ENCODE data around the gene PAX5. TPM values are rescaled to one million over a fixed set of nuclear protein-coding genes. Genes with fewer than 3 reads are reported as not detected.

Gene PAX5
- total and polyA plus RNA-seq, 2 of the 13 experiments (the other 11 are each of a cell fraction or from before 2014, with no cell fraction given): not detected

DNA sequence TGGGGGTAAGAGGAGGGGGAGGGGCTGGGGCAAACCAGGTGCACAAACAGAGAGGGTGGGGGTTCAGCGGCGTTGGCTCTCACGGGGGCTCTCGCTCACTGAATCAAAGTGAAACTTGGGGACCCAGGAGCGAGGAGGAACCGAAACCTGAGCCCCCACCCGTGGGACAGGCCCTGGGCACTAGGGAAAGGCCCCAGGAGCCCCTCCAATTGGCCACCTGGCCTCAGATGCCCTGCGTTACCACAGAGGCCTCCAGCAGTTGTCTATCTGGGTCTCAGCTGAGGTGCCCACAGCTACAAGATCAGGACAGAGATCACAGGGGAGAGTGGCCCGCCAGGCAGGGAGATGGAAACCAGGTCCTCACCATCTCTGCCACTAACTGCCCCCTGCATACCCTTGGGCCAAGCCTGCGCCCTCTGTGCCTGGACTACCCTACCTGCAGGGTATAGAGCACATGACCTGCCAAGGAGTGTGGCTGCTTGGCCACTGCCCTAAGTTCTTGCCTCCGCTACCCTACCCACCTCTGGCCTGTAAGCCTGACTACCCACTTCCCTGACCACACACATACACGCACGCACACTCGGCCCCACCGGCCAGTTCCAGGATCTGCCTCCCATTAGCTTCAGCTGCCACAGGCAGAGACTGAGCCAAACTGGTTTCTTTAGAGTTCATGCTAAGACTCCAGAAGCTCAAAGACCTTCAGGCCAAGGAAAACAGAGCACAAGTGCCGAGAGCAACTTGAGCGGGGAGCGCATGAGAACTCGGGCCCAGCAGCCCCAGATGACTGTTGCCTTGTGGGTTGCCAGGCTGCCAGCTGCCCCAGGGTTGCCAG, 39.9 kb downstream of the PAX5 start:
- Histone ChIP-seq H2AFZ (ENCODE audit: low read length) (no peak overlapping the region), H4K20me1 (ENCODE audit: insufficient read depth, low read length) (no peaks in the 10 kb centered on the region), H3K9ac (ENCODE audit: insufficient read depth, low read depth, low read length) (no peak overlapping the region), H3K27me3 (ENCODE audit: control insufficient read depth in 1 of 2, insufficient read depth in 2 of 2, low read length in 2 of 2) (peaks cover 0 to 17% of the 10 kb centered on the region in 2 experiments; a peak in 3 of 5 replicates), H3K4me3 (replicated peaks in 1 of 3; ENCODE audit: insufficient read depth in 1 of 3, low read depth in 2 of 3, low read length in 3 of 3) (no peak overlapping the region), H3K27ac (ENCODE audit: extremely low read length, insufficient read depth, low read length) (no peak overlapping the region), H3K36me3 (replicated peaks in 1 of 2; ENCODE audit: control insufficient read depth in 1 of 2, insufficient read depth in 2 of 2, low read length in 2 of 2) (no peaks in the 10 kb centered on the region), H3K4me1 (ENCODE audit: insufficient read depth, low read length) (0 out of 2 replicates have a peak, but pooled peaks cover 5% of the 10 kb centered on the region), H3K4me2 (ENCODE audit: low read depth, low read length) (no peak overlapping the region), H3K79me2 (ENCODE audit: insufficient read depth, low read length) (no peaks in the 10 kb centered on the region), H3K9me3 (ENCODE audit: low read length) (peaks cover 10% of the 10 kb centered on the region)
- 46% methylated on average over 14 of the region's 19 CpGs for WGBS (ENCODE audit: low lambda C conversion rate)
- ChIA-PET CTCF (ENCODE audit: low intra/inter-chr PET ratio, low total read pairs) (no interaction called here), POLR2A (no interaction called here)
- no peak for DNase-seq (ENCODE audit: low spot score)
- in situ Hi-C loops (cut with HindIII; ENCODE audit: extremely low pct_ligation_motif_present, low pct_unique_long_range_greater_than_20kb) (loop anchor here (10.0 kb wide), 1 partner anchor 271 kb away; no protein-coding TSS in a partner anchor), intact Hi-C loops (cut with micrococcal nuclease; ENCODE audit: unreplicated experiment) (loop anchor here (5.0 kb wide), 1 partner anchor 122 kb away; no protein-coding TSS in a partner anchor)
- TF ChIP-seq JUN (CRISPR knock-in tag; IDR thresholded peaks at IDR 0.05) (no peak), SPEN (CRISPR knock-in tag; IDR thresholded peaks at IDR 0.05; ENCODE audit: low read depth) (no peak), ZC3H4 (CRISPR knock-in tag; IDR thresholded peaks at IDR 0.05; ENCODE audit: borderline replicate concordance) (no peak), ZNF350 (CRISPR knock-in tag; IDR thresholded peaks at IDR 0.05; ENCODE audit: borderline replicate concordance, low read depth) (no peak), TP53 (CRISPR knock-in tag; conservative IDR thresholded peaks at IDR 0.05) (no peak), SYNCRIP (IDR thresholded peaks at IDR 0.05; ENCODE audit: insufficient read depth, low read depth, low read length) (no peak), TBX2 (CRISPR knock-in tag; IDR thresholded peaks at IDR 0.05; ENCODE audit: borderline replicate concordance) (no peak)
- TF ChIP-seq, protein P1, sequence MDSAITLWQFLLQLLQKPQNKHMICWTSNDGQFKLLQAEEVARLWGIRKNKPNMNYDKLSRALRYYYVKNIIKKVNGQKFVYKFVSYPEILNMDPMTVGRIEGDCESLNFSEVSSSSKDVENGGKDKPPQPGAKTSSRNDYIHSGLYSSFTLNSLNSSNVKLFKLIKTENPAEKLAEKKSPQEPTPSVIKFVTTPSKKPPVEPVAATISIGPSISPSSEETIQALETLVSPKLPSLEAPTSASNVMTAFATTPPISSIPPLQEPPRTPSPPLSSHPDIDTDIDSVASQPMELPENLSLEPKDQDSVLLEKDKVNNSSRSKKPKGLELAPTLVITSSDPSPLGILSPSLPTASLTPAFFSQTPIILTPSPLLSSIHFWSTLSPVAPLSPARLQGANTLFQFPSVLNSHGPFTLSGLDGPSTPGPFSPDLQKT (CRISPR knock-in tag; IDR thresholded peaks at IDR 0.05; ENCODE audit: borderline replicate concordance): no peak
- no peak for ATAC-seq
- no TSS peak for BruUV-seq (replicated peaks)
- FAIRE-seq: no peak

Measured in HepG2 (cell line).